Liver (tissue), 9 donors: Measurements from ENCODE around the gene MOSPD2. TPM values are rescaled to one million over a fixed set of nuclear protein-coding genes. Genes with fewer than 3 reads are reported as not detected.

ENCODE experiments used
- DNase-seq: peaks from one replicate; pipeline ENCODE4 v3.0.0-alpha.2; 2017; ENCODE audit warnings: low spot score
- H3K27ac ChIP-seq, 2 donors: one replicate each; pipeline ENCODE4 v1.7.0; 2013; ENCODE audit warnings: inconsistent platforms in 2 of 2, low read length in 2 of 2, control low read depth in 1 of 2, low read depth in 1 of 2, mild to moderate bottlenecking in 1 of 2
- H3K27me3 ChIP-seq, 4 donors: one replicate each; pipeline versions ENCODE4 v1.6.1 to v1.7.0; 2013; ENCODE audit warnings: low read length in 3 of 4, inconsistent platforms in 1 of 4, mild to moderate bottlenecking in 1 of 4, moderate library complexity in 1 of 4; ENCODE audit not compliant: control insufficient read depth in 4 of 4, insufficient read depth in 4 of 4
- H3K36me3 ChIP-seq, 4 donors: one replicate each; pipeline versions ENCODE4 v1.6.1 to v1.7.0; 2013; ENCODE audit warnings: low read length in 3 of 4, mild to moderate bottlenecking in 3 of 4, low read depth in 1 of 4, moderate library complexity in 1 of 4; ENCODE audit not compliant: control insufficient read depth in 4 of 4, insufficient read depth in 3 of 4
- H3K4me1 ChIP-seq, 4 donors: one replicate each; pipeline versions ENCODE4 v1.6.1 to v1.7.0; 2013; ENCODE audit warnings: low read length in 3 of 4, mild to moderate bottlenecking in 3 of 4, moderate library complexity in 1 of 4; ENCODE audit not compliant: control insufficient read depth in 4 of 4, insufficient read depth in 4 of 4
- H3K4me3 ChIP-seq, 3 donors: one replicate each; pipeline versions ENCODE4 v1.6.1 to v1.7.0; 2013; ENCODE audit warnings: low read length in 3 of 3, control low read depth in 1 of 3, low read depth in 1 of 3, mild to moderate bottlenecking in 1 of 3
- H3K9ac ChIP-seq, 2 donors: one replicate each; pipeline ENCODE4 v1.7.0; 2013; ENCODE audit warnings: low read length in 2 of 2, mild to moderate bottlenecking in 2 of 2, moderate library complexity in 2 of 2, control low read depth in 1 of 2, low read depth in 1 of 2
- H3K9me3 ChIP-seq, 4 donors: one replicate each; pipeline versions ENCODE4 v1.6.1 to v1.7.0; 2013; ENCODE audit warnings: low read length in 3 of 4; ENCODE audit not compliant: control insufficient read depth in 4 of 4
- CTCF ChIP-seq: fragments of 150-350 bp; IDR thresholded peaks from 2 replicates; pipeline ENCODE4 v1.5.1; 2017; ENCODE audit warnings: improper control_type of control experiment, low read depth, low read length; ENCODE audit not compliant: missing input control
- EGR1 ChIP-seq, 2 donors: IDR thresholded peaks; 2 replicates each; pipeline ENCODE4 v1.6.1; 2016 to 2018; ENCODE audit warnings: antibody characterized with exemption in 2 of 2, low read depth in 2 of 2
- FOXA1 ChIP-seq: IDR thresholded peaks from 2 replicates; pipeline ENCODE4 v1.6.1; 2016; ENCODE audit warnings: antibody characterized with exemption
- FOXA2 ChIP-seq: IDR thresholded peaks from 2 replicates; pipeline ENCODE4 v1.6.1; 2016; ENCODE audit warnings: antibody characterized with exemption
- GABPA ChIP-seq, 2 donors: IDR thresholded peaks in 1 of 2; conservative IDR thresholded peaks in 1 of 2; 2 replicates each; pipeline ENCODE4 v1.6.1; 2016; ENCODE audit warnings: antibody characterized with exemption in 2 of 2, mild to moderate bottlenecking in 1 of 2, moderate library complexity in 1 of 2
- HNF4A ChIP-seq, 2 donors: conservative IDR thresholded peaks; 2 replicates each; pipeline ENCODE4 v1.6.1; 2016; ENCODE audit warnings: antibody characterized with exemption in 2 of 2, mild to moderate bottlenecking in 2 of 2
- HNF4G ChIP-seq: IDR thresholded peaks from 2 replicates; pipeline ENCODE4 v1.6.1; 2016; ENCODE audit warnings: antibody characterized with exemption
- JUND ChIP-seq, 2 donors: IDR thresholded peaks; 2 replicates each; pipeline ENCODE4 v1.6.1; 2016; ENCODE audit warnings: antibody characterized with exemption in 2 of 2
- MAX ChIP-seq: IDR thresholded peaks from 2 replicates; pipeline ENCODE4 v1.6.1; 2016; ENCODE audit warnings: antibody characterized with exemption
- NR2F2 ChIP-seq: IDR thresholded peaks from 2 replicates; pipeline ENCODE4 v1.6.1; 2016; ENCODE audit warnings: antibody characterized with exemption
- REST ChIP-seq: IDR thresholded peaks from 2 replicates; pipeline ENCODE4 v1.6.1; 2016; ENCODE audit warnings: antibody characterized with exemption, mild to moderate bottlenecking
- RXRA ChIP-seq, 2 donors: IDR thresholded peaks; 2 replicates each; pipeline ENCODE4 v1.6.1; 2017 to 2018; ENCODE audit warnings: antibody characterized with exemption in 2 of 2, mild to moderate bottlenecking in 1 of 2
- SP1 ChIP-seq: IDR thresholded peaks from 2 replicates; pipeline ENCODE4 v1.6.1; 2018; ENCODE audit warnings: antibody characterized with exemption, mild to moderate bottlenecking
- TAF1 ChIP-seq: conservative IDR thresholded peaks from 2 replicates; pipeline ENCODE4 v1.6.1; 2016; ENCODE audit warnings: antibody characterized with exemption, mild to moderate bottlenecking
- YY1 ChIP-seq: IDR thresholded peaks from 2 replicates; pipeline ENCODE4 v1.6.1; 2016; ENCODE audit warnings: antibody characterized with exemption, mild to moderate bottlenecking
- polyA plus RNA-seq, 2 donors: library from polyadenylated mRNA; stranded (reverse) in 1 of 2; unstranded in 1 of 2; fragments of 200-250 nt in 1 of 2; fragments of >200 nt in 1 of 2; fragmentation: Nextera tagmentation in 1 of 2; extraction: Ambion mirVana in 1 of 2; gene quantifications; one replicate each; pipeline versions ENCODE4 v1.2.1 to v1.2.3, GENCODE V29; 2013 to 2015
- total RNA-seq, 2 donors: library from RNA; depleted of rRNA; stranded (reverse); fragments of >200 nt; gene quantifications; one replicate each; pipeline ENCODE4 v1.2.3, GENCODE V29; 2014
- TF ChIP-seq, protein P1 (sequence below): IDR thresholded peaks from 2 replicates; pipeline ENCODE4 v1.6.1; 2016; ENCODE audit warnings: antibody characterized with exemption
- donor health status: healthy.
- donor health status: healthy.
- donor health status: healthy.
- donor health status: healthy.
- donor health status: healthy.

The MOSPD2 gene
- total and polyA plus RNA-seq, 4 donors, result 3.0 to 9.1 (median 4.9) TPM

GRCh38 chrX:14899607-14900006, 26.4 kb downstream of the MOSPD2 start:
- no peaks in the 10 kb centered on the region for H3K36me3 ChIP-seq
- peaks cover 0 to 1% (median 0%) of the 10 kb centered on the region in 4 donors for H3K9me3 ChIP-seq
- DNase-seq, result no peak
- H3K9ac ChIP-seq, result no peak overlapping the region
- H3K27me3 ChIP-seq, result no peaks in the 10 kb centered on the region
- H3K4me1 ChIP-seq, result no peaks in the 10 kb centered on the region
- no peak overlapping the region for H3K4me3 ChIP-seq
- no peak overlapping the region for H3K27ac ChIP-seq
- TF ChIP-seq SP1 (no peak), JUND (IDR thresholded peaks at IDR 0.05) (peak in 1 of 2 donors; percentile 50), GABPA (IDR thresholded peaks at IDR 0.05 in 1 of 2, conservative IDR thresholded peaks at IDR 0.05 in 1 of 2) (no peak), HNF4G (no peak), FOXA2 (no peak), NR2F2 (peak; percentile 39), TAF1 (no peak), CTCF (no peak), FOXA1 (no peak), RXRA (IDR thresholded peaks at IDR 0.05) (no peak), YY1 (no peak), EGR1 (IDR thresholded peaks at IDR 0.05; ENCODE audit: low read depth in 2 of 2) (no peak), REST (no peak), MAX (no peak)
- TF ChIP-seq, protein P1, sequence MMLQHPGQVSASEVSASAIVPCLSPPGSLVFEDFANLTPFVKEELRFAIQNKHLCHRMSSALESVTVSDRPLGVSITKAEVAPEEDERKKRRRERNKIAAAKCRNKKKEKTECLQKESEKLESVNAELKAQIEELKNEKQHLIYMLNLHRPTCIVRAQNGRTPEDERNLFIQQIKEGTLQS, result no peak

GRCh38 chrX:14902537-14902936, 29.3 kb downstream of the MOSPD2 start:
- H3K4me1 ChIP-seq, result no peaks in the 10 kb centered on the region
- no peaks in the 10 kb centered on the region for H3K27me3 ChIP-seq
- H3K9ac ChIP-seq, result no peak overlapping the region
- no peak for DNase-seq
- no peaks in the 10 kb centered on the region for H3K36me3 ChIP-seq
- H3K4me3 ChIP-seq, result no peak overlapping the region
- H3K27ac ChIP-seq, result no peak overlapping the region
- TF ChIP-seq RXRA (IDR thresholded peaks at IDR 0.05), result no peak
- TF ChIP-seq HNF4A (conservative IDR thresholded peaks at IDR 0.05), result no peak
- H3K9me3 ChIP-seq, result peaks cover 0 to 3% (median 0%) of the 10 kb centered on the region in 4 donors
